Endothelial cell (in vitro differentiated cells): ENCODE measurements around the gene SCP2D1. TPM values are rescaled to one million over a fixed set of nuclear protein-coding genes. Genes with fewer than 3 reads are reported as not detected.

Source experiments
- DNase-seq: peaks from one replicate; pipeline ENCODE4 v3.0.0; 2021; ENCODE audit warnings: low spot score
- H3K27ac Mint-ChIP-seq: one replicate; pipeline ENCODE4 v1.8.0; 2021; ENCODE audit warnings: mixed read lengths, inconsistent platforms; ENCODE audit not compliant: unreplicated experiment
- H3K27me3 Mint-ChIP-seq: one replicate; pipeline ENCODE4 v1.8.0; 2021; ENCODE audit warnings: mild to moderate bottlenecking, moderate library complexity, mixed read lengths, inconsistent platforms; ENCODE audit not compliant: unreplicated experiment
- H3K36me3 Mint-ChIP-seq: one replicate; pipeline ENCODE4 v1.8.0; 2021; ENCODE audit warnings: mild to moderate bottlenecking, low read depth, mixed read lengths, inconsistent platforms; ENCODE audit not compliant: unreplicated experiment
- H3K4me1 Mint-ChIP-seq: one replicate; pipeline ENCODE4 v1.8.0; 2021; ENCODE audit warnings: mild to moderate bottlenecking, mixed read lengths, inconsistent platforms; ENCODE audit not compliant: unreplicated experiment
- H3K4me3 Mint-ChIP-seq: one replicate; pipeline ENCODE4 v1.8.0; 2021; ENCODE audit warnings: mild to moderate bottlenecking, mixed read lengths, inconsistent platforms; ENCODE audit not compliant: unreplicated experiment
- H3K9me3 Mint-ChIP-seq: one replicate; pipeline ENCODE4 v1.8.0; 2021; ENCODE audit warnings: mixed read lengths, inconsistent platforms; ENCODE audit not compliant: unreplicated experiment
- CTCF ChIP-seq: fragments of 200-600 bp; sonication (generic); IDR thresholded peaks from one replicate; pipeline ENCODE4 v1.5.0; 2021; ENCODE audit warnings: antibody characterized with exemption; ENCODE audit not compliant: unreplicated experiment
- long read RNA-seq: library from polyadenylated mRNA; unstranded; transcript quantifications from one replicate; pipeline ENCODE4 v2.0.0, GENCODE V29; 2020; ENCODE audit not compliant: unreplicated experiment
- total RNA-seq: library from RNA; stranded (reverse); fragmentation: NEBNext Ultra II Directional; extraction: Animal tissue kit (Norgen Biotek cat#: 25700); gene quantifications from one replicate; pipeline ENCODE4 v1.2.1, GENCODE V29; 2021; ENCODE audit not compliant: unreplicated experiment

Gene SCP2D1
- total RNA-seq, result not detected
- long read RNA-seq, result 0 reads

- H3K4me1 Mint-ChIP-seq, result no peaks in the 10 kb centered on the region
- DNase-seq, result no peak
- TF ChIP-seq CTCF, result no peak
These were observed at the start of gene SCP2D1 for GRCh38 chr20:18813483-18813882. Gene SCP2D1, plus strand, starts transcription at chr20:18813783. Its CDS starts 33 bp downstream, at chr20:18813816.

GRCh38 chr20:18767676-18768075 lies 45.9 kb upstream of the SCP2D1 start:
- Mint-ChIP-seq H3K4me3 (no peak overlapping the region), H3K27ac (no peak overlapping the region), H3K27me3 (no peaks in the 10 kb centered on the region), H3K36me3 (peaks cover 7% of the 10 kb centered on the region), H3K4me1 (no peaks in the 10 kb centered on the region), H3K9me3 (no peaks in the 10 kb centered on the region)
- no peak for DNase-seq
- TF ChIP-seq CTCF, result no peak

More at GRCh38 chr20:18813483-18813882, at the start of gene SCP2D1:
- Mint-ChIP-seq H3K9me3 (no peaks in the 10 kb centered on the region), H3K27ac (no peak within 1 kb of the TSS), H3K27me3 (no peaks in the 10 kb centered on the region), H3K4me3 (no peak within 1 kb of the TSS), H3K36me3 (no peaks in the 10 kb centered on the region)

- Mint-ChIP-seq H3K27me3 (no peaks in the 10 kb centered on the region), H3K27ac (no peak overlapping the region), H3K4me1 (no peaks in the 10 kb centered on the region), H3K9me3 (no peaks in the 10 kb centered on the region), H3K4me3 (no peak overlapping the region), H3K36me3 (peaks cover 2% of the 10 kb centered on the region)
- no peak for DNase-seq
- no peak for TF ChIP-seq CTCF
These were observed 40.0 kb upstream of the SCP2D1 start for GRCh38 chr20:18773566-18773965.

- H3K27me3 Mint-ChIP-seq, result no peaks in the 10 kb centered on the region
- H3K27ac Mint-ChIP-seq, result no peak overlapping the region
- no peak for TF ChIP-seq CTCF
- DNase-seq, result no peak
- no peaks in the 10 kb centered on the region for H3K9me3 Mint-ChIP-seq
- no peaks in the 10 kb centered on the region for H3K4me1 Mint-ChIP-seq
- peaks cover 2% of the 10 kb centered on the region for H3K36me3 Mint-ChIP-seq
- no peak overlapping the region for H3K4me3 Mint-ChIP-seq
These were observed 39.4 kb upstream of the SCP2D1 start for GRCh38 chr20:18774207-18774606.

GRCh38 chr20:18775633-18776032 lies 38.0 kb upstream of the SCP2D1 start:
- no peak overlapping the region for H3K4me3 Mint-ChIP-seq
- no peak for DNase-seq
- no peaks in the 10 kb centered on the region for H3K4me1 Mint-ChIP-seq
- H3K27ac Mint-ChIP-seq, result no peak overlapping the region
- peaks cover 2% of the 10 kb centered on the region for H3K36me3 Mint-ChIP-seq
- H3K27me3 Mint-ChIP-seq, result no peaks in the 10 kb centered on the region
- no peak for TF ChIP-seq CTCF
- H3K9me3 Mint-ChIP-seq, result no peaks in the 10 kb centered on the region
